Panc1 (cell line): ENCODE results near the gene GRM3. TPM values are rescaled to one million over a fixed set of nuclear protein-coding genes. Genes with fewer than 3 reads are reported as not detected.

Experiments used
- ATAC-seq: fragments of 200-7000 bp; cut with Tn5 transposase; 2 replicates; pipeline ENCODE4 v1.9.1; 2020; ENCODE audit warnings: mild to moderate bottlenecking, moderate library complexity
- BruUV-seq: library from RNA; stranded (reverse); fragments of 400-500 nt; replicated peaks from 2 replicates; lab custom pipeline; 2021; lab: Mats Ljungman, UMichigan
- CTCF ChIA-PET: fragments of 300-600 bp; sonication (Branson Sonifier 250); formaldehyde crosslinking; loops from one replicate; lab custom pipeline; 2022; ENCODE audit warnings: antibody characterized with exemption; lab: Charles Lee
- POLR2A ChIA-PET: fragments of 300-600 bp; sonication (Branson Sonifier 250); formaldehyde crosslinking; loops from one replicate; lab custom pipeline; 2022; ENCODE audit warnings: antibody characterized with exemption; lab: Charles Lee
- DNase-seq: peaks from one replicate; pipeline ENCODE4 v3.0.0-alpha.2; 2010; ENCODE audit warnings: low read depth, low spot score
- H3K27ac ChIP-seq: 2 replicates; pipeline ENCODE4 v1.5.1; 2011; ENCODE audit warnings: mild to moderate bottlenecking, low read length, inconsistent platforms
- H3K27me3 ChIP-seq: fragments of 200-500 bp; sonication (Bioruptor generic); 2 replicates; pipeline ENCODE4 v1.6.0; 2014; ENCODE audit warnings: low read length, inconsistent platforms; ENCODE audit not compliant: control insufficient read depth, insufficient read depth
- H3K36me3 ChIP-seq: fragments of 200-500 bp; sonication (Bioruptor generic); 2 replicates; pipeline ENCODE4 v1.5.1; 2014; ENCODE audit warnings: inconsistent platforms, mild to moderate bottlenecking, low read length, moderate library complexity; ENCODE audit not compliant: control insufficient read depth, insufficient read depth
- H3K4me1 ChIP-seq: 2 replicates; pipeline ENCODE4 v1.5.1; 2011; ENCODE audit warnings: inconsistent platforms, mild to moderate bottlenecking, low read length, moderate library complexity; ENCODE audit not compliant: control insufficient read depth, insufficient read depth
- H3K4me3 ChIP-seq, 2 experiments: 2 replicates each; pipeline ENCODE4 v1.5.1; 2011 to 2012; ENCODE audit warnings: low read depth in 2 of 2, low read length in 2 of 2, mild to moderate bottlenecking in 2 of 2, inconsistent platforms in 1 of 2, moderate library complexity in 1 of 2
- H3K9me3 ChIP-seq: fragments of 200-500 bp; sonication (Bioruptor generic); 2 replicates; pipeline ENCODE4 v1.5.1; 2014; ENCODE audit warnings: low read depth, mild to moderate bottlenecking, inconsistent platforms, low read length, moderate library complexity; ENCODE audit not compliant: control insufficient read depth, insufficient read depth
- POLR2AphosphoS5 ChIP-seq: IDR thresholded peaks from 2 replicates; pipeline ENCODE4 v1.6.1; 2012; ENCODE audit warnings: mild to moderate bottlenecking, low read depth, low read length, moderate library complexity
- SIN3A ChIP-seq: IDR thresholded peaks from 2 replicates; pipeline ENCODE4 v1.6.1; 2012; ENCODE audit warnings: low read depth, mild to moderate bottlenecking, low read length, moderate library complexity, borderline replicate concordance; ENCODE audit not compliant: insufficient read depth
- TCF7L2 ChIP-seq: IDR thresholded peaks from 2 replicates; pipeline ENCODE4 v1.6.1; 2011; ENCODE audit warnings: mild to moderate bottlenecking, low read depth, low read length, inconsistent platforms
- in situ Hi-C: cut with HindIII; loops from 2 replicates; pipeline ENCODE4 v1.10.0; 2016; ENCODE audit warnings: low sequenced_read_pairs, low pct_unique_long_range_greater_than_20kb
- intact Hi-C: fragments of 100-400 bp; cut with micrococcal nuclease; formaldehyde crosslinking; loops from one replicate; pipeline ENCODE4 v1.10.0; 2022; ENCODE audit not compliant: unreplicated experiment
- total RNA-seq: library from RNA; stranded (reverse); gene quantifications from one replicate; pipeline ENCODE4 v1.2.1, GENCODE V29; 2021; ENCODE audit not compliant: unreplicated experiment
- TF ChIP-seq, protein P1 (sequence below), 2 experiments: IDR thresholded peaks; 2 replicates each; pipeline ENCODE4 v1.6.1; 2011 to 2012; ENCODE audit warnings: low read depth in 2 of 2, control low read depth in 1 of 2, low read length in 1 of 2, mild to moderate bottlenecking in 1 of 2, moderate library complexity in 1 of 2; ENCODE audit not compliant: insufficient read depth in 1 of 2
- TF ChIP-seq, protein P2 (sequence below): fragments of 450-650 bp; IDR thresholded peaks from 2 replicates; pipeline ENCODE4 v1.5.1; 2017; ENCODE audit warnings: mild to moderate bottlenecking

Gene GRM3
- total RNA-seq, 1 experiment from 2014 or later, result not detected

DNA sequence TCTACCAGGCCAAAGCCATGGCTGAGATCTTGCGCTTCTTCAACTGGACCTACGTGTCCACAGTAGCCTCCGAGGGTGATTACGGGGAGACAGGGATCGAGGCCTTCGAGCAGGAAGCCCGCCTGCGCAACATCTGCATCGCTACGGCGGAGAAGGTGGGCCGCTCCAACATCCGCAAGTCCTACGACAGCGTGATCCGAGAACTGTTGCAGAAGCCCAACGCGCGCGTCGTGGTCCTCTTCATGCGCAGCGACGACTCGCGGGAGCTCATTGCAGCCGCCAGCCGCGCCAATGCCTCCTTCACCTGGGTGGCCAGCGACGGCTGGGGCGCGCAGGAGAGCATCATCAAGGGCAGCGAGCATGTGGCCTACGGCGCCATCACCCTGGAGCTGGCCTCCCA, 142.7 kb downstream of the GRM3 start:
- H3K36me3 ChIP-seq, result no peaks in the 10 kb centered on the region
- ChIA-PET POLR2A (no interaction called here), CTCF (no interaction called here)
- intact Hi-C loops (no loop called here), in situ Hi-C loops (no loop called here)
- no peaks in the 10 kb centered on the region for H3K4me1 ChIP-seq
- no TSS peak for BruUV-seq
- H3K9me3 ChIP-seq, result no peaks in the 10 kb centered on the region
- no peak for DNase-seq
- no peak for ATAC-seq
- H3K27ac ChIP-seq, result no peak overlapping the region
- no peak overlapping the region for H3K4me3 ChIP-seq
- TF ChIP-seq, protein P1, sequence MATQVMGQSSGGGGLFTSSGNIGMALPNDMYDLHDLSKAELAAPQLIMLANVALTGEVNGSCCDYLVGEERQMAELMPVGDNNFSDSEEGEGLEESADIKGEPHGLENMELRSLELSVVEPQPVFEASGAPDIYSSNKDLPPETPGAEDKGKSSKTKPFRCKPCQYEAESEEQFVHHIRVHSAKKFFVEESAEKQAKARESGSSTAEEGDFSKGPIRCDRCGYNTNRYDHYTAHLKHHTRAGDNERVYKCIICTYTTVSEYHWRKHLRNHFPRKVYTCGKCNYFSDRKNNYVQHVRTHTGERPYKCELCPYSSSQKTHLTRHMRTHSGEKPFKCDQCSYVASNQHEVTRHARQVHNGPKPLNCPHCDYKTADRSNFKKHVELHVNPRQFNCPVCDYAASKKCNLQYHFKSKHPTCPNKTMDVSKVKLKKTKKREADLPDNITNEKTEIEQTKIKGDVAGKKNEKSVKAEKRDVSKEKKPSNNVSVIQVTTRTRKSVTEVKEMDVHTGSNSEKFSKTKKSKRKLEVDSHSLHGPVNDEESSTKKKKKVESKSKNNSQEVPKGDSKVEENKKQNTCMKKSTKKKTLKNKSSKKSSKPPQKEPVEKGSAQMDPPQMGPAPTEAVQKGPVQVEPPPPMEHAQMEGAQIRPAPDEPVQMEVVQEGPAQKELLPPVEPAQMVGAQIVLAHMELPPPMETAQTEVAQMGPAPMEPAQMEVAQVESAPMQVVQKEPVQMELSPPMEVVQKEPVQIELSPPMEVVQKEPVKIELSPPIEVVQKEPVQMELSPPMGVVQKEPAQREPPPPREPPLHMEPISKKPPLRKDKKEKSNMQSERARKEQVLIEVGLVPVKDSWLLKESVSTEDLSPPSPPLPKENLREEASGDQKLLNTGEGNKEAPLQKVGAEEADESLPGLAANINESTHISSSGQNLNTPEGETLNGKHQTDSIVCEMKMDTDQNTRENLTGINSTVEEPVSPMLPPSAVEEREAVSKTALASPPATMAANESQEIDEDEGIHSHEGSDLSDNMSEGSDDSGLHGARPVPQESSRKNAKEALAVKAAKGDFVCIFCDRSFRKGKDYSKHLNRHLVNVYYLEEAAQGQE (IDR thresholded peaks at IDR 0.05; ENCODE audit: insufficient read depth in 1 of 2, low read depth in 2 of 2, low read length in 1 of 2), result no peak
- TF ChIP-seq, protein P2, sequence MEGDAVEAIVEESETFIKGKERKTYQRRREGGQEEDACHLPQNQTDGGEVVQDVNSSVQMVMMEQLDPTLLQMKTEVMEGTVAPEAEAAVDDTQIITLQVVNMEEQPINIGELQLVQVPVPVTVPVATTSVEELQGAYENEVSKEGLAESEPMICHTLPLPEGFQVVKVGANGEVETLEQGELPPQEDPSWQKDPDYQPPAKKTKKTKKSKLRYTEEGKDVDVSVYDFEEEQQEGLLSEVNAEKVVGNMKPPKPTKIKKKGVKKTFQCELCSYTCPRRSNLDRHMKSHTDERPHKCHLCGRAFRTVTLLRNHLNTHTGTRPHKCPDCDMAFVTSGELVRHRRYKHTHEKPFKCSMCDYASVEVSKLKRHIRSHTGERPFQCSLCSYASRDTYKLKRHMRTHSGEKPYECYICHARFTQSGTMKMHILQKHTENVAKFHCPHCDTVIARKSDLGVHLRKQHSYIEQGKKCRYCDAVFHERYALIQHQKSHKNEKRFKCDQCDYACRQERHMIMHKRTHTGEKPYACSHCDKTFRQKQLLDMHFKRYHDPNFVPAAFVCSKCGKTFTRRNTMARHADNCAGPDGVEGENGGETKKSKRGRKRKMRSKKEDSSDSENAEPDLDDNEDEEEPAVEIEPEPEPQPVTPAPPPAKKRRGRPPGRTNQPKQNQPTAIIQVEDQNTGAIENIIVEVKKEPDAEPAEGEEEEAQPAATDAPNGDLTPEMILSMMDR, result no peak
- TF ChIP-seq TCF7L2, result no peak
- no peak for TF ChIP-seq SIN3A
- H3K27me3 ChIP-seq, result no peaks in the 10 kb centered on the region

DNA sequence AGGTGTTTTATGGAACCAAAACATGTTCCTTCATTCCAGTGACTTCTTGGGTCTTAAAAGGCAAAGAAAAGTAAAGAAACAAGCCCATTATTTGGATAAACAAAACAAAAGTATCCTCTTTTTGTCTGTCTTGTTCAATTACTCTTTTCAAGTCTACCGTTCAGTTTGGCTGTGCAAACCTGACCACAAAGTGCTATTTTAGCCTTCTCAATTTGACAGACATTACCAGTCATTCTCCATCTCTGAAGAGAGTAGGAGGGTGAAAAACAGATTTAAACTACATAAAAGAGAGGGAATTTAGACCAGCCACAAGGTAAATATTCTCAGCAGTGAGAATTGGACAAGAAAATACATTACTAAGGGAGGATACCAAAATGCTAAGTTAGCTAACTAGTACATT, 145.2 kb downstream of the GRM3 start:
- ChIA-PET CTCF (no interaction called here), POLR2A (no interaction called here)
- Histone ChIP-seq H3K9me3 (no peaks in the 10 kb centered on the region), H3K4me1 (no peaks in the 10 kb centered on the region), H3K4me3 (no peak overlapping the region), H3K27me3 (no peaks in the 10 kb centered on the region), H3K27ac (no peak overlapping the region), H3K36me3 (no peaks in the 10 kb centered on the region)
- in situ Hi-C loops, result no loop called here
- BruUV-seq, result no TSS peak
- TF ChIP-seq, protein P2, result no peak
- no peak for TF ChIP-seq SIN3A
- no peak for TF ChIP-seq POLR2AphosphoS5
- TF ChIP-seq TCF7L2, result no peak
- TF ChIP-seq, protein P1 (IDR thresholded peaks at IDR 0.05; ENCODE audit: insufficient read depth in 1 of 2, low read depth in 2 of 2, low read length in 1 of 2), result no peak
- intact Hi-C loops, result no loop called here
- no peak for ATAC-seq
- no peak for DNase-seq
